ENCODE data around the gene VIPR1.

DNA sequence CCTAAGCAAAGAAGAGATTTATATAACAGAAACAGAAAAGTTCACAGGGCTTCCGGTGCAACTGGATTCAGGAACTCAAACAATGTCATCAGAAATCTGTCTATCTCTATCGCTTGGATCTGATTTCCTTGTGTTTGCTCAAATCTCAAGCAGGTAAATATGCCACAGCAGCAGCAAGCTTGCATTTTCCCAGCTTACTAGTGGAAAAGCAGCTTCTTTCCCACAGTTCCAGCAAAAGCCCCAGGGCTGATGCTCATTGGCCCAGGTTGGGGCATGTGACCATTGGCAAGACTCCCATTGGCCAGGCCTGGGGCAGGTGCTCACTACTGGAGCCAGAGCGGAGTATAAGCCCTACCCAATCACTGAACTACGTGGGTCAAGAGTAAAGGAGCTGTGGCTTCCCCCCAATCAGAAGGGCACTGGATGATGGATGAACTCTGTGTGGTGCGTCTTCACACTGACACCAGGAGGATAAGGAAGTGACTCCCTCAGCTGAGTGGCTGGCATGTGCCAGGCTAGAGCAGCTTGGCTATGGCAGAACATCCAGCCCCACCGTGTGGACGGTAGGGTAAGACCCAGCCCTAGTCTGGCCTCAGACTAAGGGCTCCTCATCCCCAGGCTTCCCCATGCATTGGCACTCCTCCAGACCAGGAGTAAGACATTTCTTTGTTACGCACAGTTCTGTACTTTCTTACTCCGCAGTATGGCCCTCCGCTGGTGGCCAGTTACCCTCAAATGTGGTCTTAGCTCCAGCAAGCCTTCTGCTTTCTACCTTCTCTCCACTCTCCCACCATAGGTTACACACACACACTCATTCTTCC lies 13.1 kb upstream of the VIPR1 start:
- TF ChIP-seq, protein P1, sequence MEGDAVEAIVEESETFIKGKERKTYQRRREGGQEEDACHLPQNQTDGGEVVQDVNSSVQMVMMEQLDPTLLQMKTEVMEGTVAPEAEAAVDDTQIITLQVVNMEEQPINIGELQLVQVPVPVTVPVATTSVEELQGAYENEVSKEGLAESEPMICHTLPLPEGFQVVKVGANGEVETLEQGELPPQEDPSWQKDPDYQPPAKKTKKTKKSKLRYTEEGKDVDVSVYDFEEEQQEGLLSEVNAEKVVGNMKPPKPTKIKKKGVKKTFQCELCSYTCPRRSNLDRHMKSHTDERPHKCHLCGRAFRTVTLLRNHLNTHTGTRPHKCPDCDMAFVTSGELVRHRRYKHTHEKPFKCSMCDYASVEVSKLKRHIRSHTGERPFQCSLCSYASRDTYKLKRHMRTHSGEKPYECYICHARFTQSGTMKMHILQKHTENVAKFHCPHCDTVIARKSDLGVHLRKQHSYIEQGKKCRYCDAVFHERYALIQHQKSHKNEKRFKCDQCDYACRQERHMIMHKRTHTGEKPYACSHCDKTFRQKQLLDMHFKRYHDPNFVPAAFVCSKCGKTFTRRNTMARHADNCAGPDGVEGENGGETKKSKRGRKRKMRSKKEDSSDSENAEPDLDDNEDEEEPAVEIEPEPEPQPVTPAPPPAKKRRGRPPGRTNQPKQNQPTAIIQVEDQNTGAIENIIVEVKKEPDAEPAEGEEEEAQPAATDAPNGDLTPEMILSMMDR (IDR thresholded peaks at IDR 0.05), result no peak
- no peak for TF ChIP-seq POLR2A (IDR thresholded peaks at IDR 0.05)

Data from thyroid gland (tissue), 4 donors.